Spleen (tissue), 11 donors: Measurements from ENCODE around the gene CPLX1. TPM values are rescaled to one million over a fixed set of nuclear protein-coding genes. Genes with fewer than 3 reads are reported as not detected.
A peak's percentile ranks its signal among the peaks of the same experiment; 100 is the strongest.

Source experiments
- DNase-seq: peaks from one replicate; pipeline ENCODE4 v3.0.0-alpha.2; 2020
- H3K27ac ChIP-seq, 8 donors: fragments of 200-600 bp; sonication (generic) in 7 of 8; 1 replicate in 4 of 8; 2 replicates in 4 of 8; pipeline versions ENCODE4 v1.5.0 to v1.8.0; 2016 to 2021; ENCODE audit warnings: inconsistent platforms in 4 of 8, mild to moderate bottlenecking in 4 of 8, moderate library complexity in 1 of 8
- H3K27me3 ChIP-seq, 7 donors: fragments of 200-600 bp; sonication (generic) in 6 of 7; replicated peaks in 1 of 7; 1 replicate in 4 of 7; 2 replicates in 3 of 7; pipeline versions ENCODE4 v1.5.0 to v1.8.0; 2016 to 2021; ENCODE audit warnings: inconsistent platforms in 3 of 7, mild to moderate bottlenecking in 1 of 7
- H3K36me3 ChIP-seq, 6 donors: fragments of 200-600 bp; sonication (generic) in 5 of 6; 1 replicate in 4 of 6; 2 replicates in 2 of 6; pipeline versions ENCODE4 v1.5.0 to v1.8.0; 2016 to 2021; ENCODE audit warnings: inconsistent platforms in 2 of 6
- H3K4me1 ChIP-seq, 6 donors: fragments of 200-600 bp; sonication (generic) in 5 of 6; 1 replicate in 3 of 6; 2 replicates in 3 of 6; pipeline versions ENCODE4 v1.5.0 to v1.8.0; 2016 to 2021; ENCODE audit warnings: inconsistent platforms in 3 of 6
- H3K4me3 ChIP-seq, 8 donors: fragments of 200-600 bp; sonication (generic) in 7 of 8; 1 replicate in 4 of 8; 2 replicates in 4 of 8; pipeline versions ENCODE4 v1.5.0 to v1.8.0; 2016 to 2021; ENCODE audit warnings: inconsistent platforms in 4 of 8, mild to moderate bottlenecking in 4 of 8, moderate library complexity in 2 of 8
- H3K9me3 ChIP-seq, 8 donors: fragments of 200-600 bp; sonication (generic) in 7 of 8; 1 replicate in 4 of 8; 2 replicates in 4 of 8; pipeline versions ENCODE4 v1.5.0 to v1.8.0; 2016 to 2021; ENCODE audit warnings: inconsistent platforms in 4 of 8
- POLR2A ChIP-seq, 3 donors: fragments of 450-650 bp; IDR thresholded peaks; one replicate each; pipeline ENCODE4 v1.5.1; 2017; ENCODE audit warnings: antibody characterized with exemption in 3 of 3, mild to moderate bottlenecking in 1 of 3
- POLR2AphosphoS5 ChIP-seq, 3 donors: sonication (generic); formaldehyde crosslinking; IDR thresholded peaks; one replicate each; pipeline ENCODE4 v1.5.1; 2017; ENCODE audit warnings: antibody characterized with exemption in 3 of 3
- WGBS, 5 donors: extraction: QIAGEN DNeasy Blood & Tissue Kit in 3 of 5; methylation state at CpG; one replicate each; pipeline versions ENCODE4 v1.1.5 to v1.1.7; 2013 to 2018; 5-methylcytosine and 5-hydroxymethylcytosine counted together
- intact Hi-C: fragments of 100-400 bp; cut with DNase I; formaldehyde crosslinking; loops from one replicate; pipeline ENCODE4 v1.15.0; 2023; ENCODE audit warnings: low total_unique reads
- polyA plus RNA-seq, 3 donors: library from polyadenylated mRNA; stranded (reverse); fragments of 200-250 nt; gene quantifications; one replicate each; pipeline ENCODE4 v1.2.1, GENCODE V29; 2013
- total RNA-seq, 7 donors: library from RNA; depleted of rRNA in 3 of 7; stranded (reverse); fragments of >200 nt in 3 of 7; fragmentation: NEBNext Ultra II Directional in 4 of 7; extraction: Animal tissue kit (Norgen Biotek cat#: 25700) in 4 of 7; gene quantifications; one replicate each; pipeline versions ENCODE4 v1.1.0 to v1.2.1, GENCODE V29; 2016 to 2021
- TF ChIP-seq, protein P1 (sequence below), 11 experiments: fragments of 200-600 bp in 7 of 11; fragments of 450-650 bp in 4 of 11; sonication (generic) in 4 of 11; IDR thresholded peaks in 8 of 11; conservative IDR thresholded peaks in 3 of 11; 1 replicate in 7 of 11; 2 replicates in 4 of 11; pipeline versions ENCODE4 v1.4.0 to v1.8.0; 2016 to 2021; ENCODE audit warnings: antibody characterized with exemption in 11 of 11, inconsistent platforms in 4 of 11, mild to moderate bottlenecking in 1 of 11
- donor health status: healthy with polysubstance abuse.
- donor health status: DM: no; HTN: no; CAD: no; lungs with moderate emphysema.
- donor health status: DM: no; HTN: no; CAD: no.
- donor health status: Bipolar disorder and iron deficiency.
- donor health status: healthy.
- donor health status: DM: no; HTN: no; CAD: no.
- donor health status: DM: yes; HTN: yes; CAD: no.

CPLX1 gene
- total and polyA plus RNA-seq, 10 donors = 1.3 to 20.7 (median 11.5) TPM

DNA sequence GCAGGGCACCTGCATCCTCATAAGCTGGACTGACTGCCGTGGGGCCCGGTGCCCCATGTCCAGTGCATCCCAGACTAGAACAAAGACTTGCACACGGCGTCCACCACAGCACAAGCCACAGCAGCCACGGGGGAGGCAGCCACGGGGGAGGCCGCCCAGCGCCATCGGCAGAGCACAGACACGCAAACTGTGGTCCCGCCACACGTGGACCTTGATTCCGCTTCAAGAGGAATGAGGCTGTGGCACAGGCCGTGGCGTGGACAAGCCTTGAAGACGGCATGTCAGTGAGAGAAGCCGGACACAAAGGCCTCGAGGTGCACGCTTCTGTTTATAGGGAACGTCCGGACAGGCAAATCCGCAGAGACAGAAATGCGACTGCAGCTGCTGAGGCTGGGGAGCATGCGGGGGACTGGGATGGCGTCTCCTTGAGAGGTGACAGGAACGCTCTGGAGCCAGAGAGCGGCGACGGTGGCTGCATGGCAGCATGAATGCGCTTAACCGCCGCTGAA is 10.1 kb upstream of the CPLX1 start:
- Histone ChIP-seq H3K4me3 (no peak overlapping the region), H3K9me3 (peaks cover 5 to 58% (median 41%) of the 10 kb centered on the region in 8 donors), H3K36me3 (no peaks in the 10 kb centered on the region), H3K27me3 (peaks cover 0 to 16% (median 0%) of the 10 kb centered on the region in 7 donors), H3K27ac (no peak overlapping the region), H3K4me1 (peaks cover 0 to 23% (median 8%) of the 10 kb centered on the region in 6 donors)
- peak; percentile 63 for DNase-seq
- WGBS, 5 donors = 91 to 96% (median 94%) methylated on average over 30 to 32 of the region's 32 CpGs
- TF ChIP-seq POLR2A (IDR thresholded peaks at IDR 0.05) = no peak
- TF ChIP-seq, protein P1, sequence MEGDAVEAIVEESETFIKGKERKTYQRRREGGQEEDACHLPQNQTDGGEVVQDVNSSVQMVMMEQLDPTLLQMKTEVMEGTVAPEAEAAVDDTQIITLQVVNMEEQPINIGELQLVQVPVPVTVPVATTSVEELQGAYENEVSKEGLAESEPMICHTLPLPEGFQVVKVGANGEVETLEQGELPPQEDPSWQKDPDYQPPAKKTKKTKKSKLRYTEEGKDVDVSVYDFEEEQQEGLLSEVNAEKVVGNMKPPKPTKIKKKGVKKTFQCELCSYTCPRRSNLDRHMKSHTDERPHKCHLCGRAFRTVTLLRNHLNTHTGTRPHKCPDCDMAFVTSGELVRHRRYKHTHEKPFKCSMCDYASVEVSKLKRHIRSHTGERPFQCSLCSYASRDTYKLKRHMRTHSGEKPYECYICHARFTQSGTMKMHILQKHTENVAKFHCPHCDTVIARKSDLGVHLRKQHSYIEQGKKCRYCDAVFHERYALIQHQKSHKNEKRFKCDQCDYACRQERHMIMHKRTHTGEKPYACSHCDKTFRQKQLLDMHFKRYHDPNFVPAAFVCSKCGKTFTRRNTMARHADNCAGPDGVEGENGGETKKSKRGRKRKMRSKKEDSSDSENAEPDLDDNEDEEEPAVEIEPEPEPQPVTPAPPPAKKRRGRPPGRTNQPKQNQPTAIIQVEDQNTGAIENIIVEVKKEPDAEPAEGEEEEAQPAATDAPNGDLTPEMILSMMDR (IDR thresholded peaks at IDR 0.05 in 8 of 11, conservative IDR thresholded peaks at IDR 0.05 in 3 of 11) = no peak
- no peak for TF ChIP-seq POLR2AphosphoS5 (IDR thresholded peaks at IDR 0.05)
- intact Hi-C loops = no loop called here

DNA sequence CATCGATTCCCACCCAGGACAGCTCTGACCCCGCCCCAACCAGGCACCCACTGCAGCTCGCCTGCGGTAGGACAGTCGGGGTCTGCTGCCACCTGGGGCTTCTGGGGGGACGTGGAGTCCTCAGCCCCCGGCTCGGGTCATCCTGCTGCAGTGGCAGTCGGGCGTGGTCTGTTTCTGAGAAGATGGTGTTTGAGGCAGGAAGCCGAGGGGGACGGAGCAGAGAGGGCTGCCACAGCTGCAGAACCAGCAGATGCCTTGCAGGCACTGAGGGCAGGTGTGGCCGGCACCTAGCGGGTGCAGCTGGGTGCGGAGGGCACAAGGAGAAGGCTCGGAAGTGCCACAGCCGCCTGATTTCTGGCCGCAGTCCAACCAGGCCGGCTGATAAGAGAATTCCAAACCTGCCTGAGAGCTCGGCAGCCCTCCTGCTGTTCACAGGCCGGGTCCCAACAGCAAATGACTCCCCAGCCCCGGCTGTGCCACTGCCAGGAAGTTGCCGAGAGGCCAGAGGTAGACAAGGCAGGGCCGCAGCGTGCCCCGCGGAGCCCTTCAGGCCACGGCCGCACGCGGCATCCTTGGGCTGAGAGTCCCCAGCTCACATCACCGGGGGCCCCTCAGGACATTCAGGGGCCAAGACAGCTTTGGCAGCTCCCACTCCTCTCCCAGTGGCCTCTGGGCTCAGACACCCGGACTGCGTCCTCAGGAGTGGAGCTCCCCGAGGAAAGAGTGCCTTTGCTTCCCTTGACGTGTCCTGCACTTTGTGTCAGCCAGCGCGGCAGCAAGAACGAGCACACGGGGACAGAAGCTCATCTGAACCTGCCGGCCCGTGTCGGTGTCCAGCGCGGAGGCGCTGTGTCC is 9.4 kb upstream of the CPLX1 start:
- Histone ChIP-seq H3K27ac (no peak overlapping the region), H3K36me3 (no peaks in the 10 kb centered on the region), H3K9me3 (peaks cover 5 to 57% (median 41%) of the 10 kb centered on the region in 8 donors), H3K4me3 (no peak overlapping the region), H3K27me3 (peaks cover 0 to 23% (median 0%) of the 10 kb centered on the region in 7 donors), H3K4me1 (peaks cover 0 to 23% (median 8%) of the 10 kb centered on the region in 6 donors)
- TF ChIP-seq, protein P1 (IDR thresholded peaks at IDR 0.05 in 8 of 11, conservative IDR thresholded peaks at IDR 0.05 in 3 of 11) = no peak
- TF ChIP-seq POLR2A (IDR thresholded peaks at IDR 0.05) (no peak), POLR2AphosphoS5 (IDR thresholded peaks at IDR 0.05) (no peak)
- intact Hi-C loops = no loop called here
- peak; percentile 72 for DNase-seq
- 81 to 89% (median 86%) methylated on average over 19 to 46 of the region's 46 CpGs for WGBS, 5 donors

DNA sequence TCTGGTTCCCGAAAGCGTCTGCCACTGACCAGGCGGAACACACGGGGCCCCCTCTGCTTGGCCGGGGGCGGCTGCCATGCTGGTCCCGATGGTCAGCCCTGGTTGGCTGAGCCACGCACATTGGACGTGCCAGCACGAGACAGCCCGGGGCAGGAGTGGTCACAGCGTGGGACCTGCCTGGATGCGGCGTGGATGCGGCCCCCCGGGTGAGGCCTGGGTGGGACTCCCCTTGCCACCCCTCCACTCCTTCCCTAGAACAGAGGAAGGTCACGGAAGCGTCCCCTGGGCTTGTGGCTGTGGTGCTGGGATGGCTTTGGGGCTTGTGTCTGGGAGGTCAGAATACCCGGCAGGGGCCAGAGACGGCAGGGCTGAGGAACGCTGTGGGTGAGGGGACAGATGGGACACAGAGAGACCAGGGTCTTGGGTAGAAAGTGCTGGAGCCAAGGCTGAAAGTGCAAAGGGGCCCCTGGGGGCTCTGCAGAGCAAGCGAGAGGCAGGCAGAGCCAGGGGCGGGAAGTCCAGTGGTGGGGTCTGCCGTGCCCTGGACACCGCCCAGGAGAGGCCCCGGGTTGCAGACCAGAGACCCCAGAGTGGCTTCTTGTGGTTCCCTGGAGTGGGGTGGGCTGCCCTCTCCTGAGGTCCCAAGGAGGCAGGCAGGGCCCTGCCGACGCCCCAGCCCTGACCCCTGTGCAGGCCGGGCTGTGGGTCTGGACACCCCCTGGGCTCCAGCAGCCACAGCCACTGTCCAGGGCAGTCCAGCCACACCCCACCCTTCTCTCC is 8.6 kb upstream of the CPLX1 start:
- DNase-seq = peak; percentile 56
- Histone ChIP-seq H3K4me1 (peaks cover 0 to 23% (median 8%) of the 10 kb centered on the region in 6 donors), H3K36me3 (no peaks in the 10 kb centered on the region), H3K27me3 (peaks cover 0 to 31% (median 0%) of the 10 kb centered on the region in 7 donors), H3K9me3 (peaks cover 5 to 55% (median 40%) of the 10 kb centered on the region in 8 donors), H3K4me3 (no peak overlapping the region), H3K27ac (no peak overlapping the region)
- WGBS, 5 donors = 84 to 90% (median 87%) methylated on average over 18 to 29 of the region's 29 CpGs
- TF ChIP-seq POLR2AphosphoS5 (IDR thresholded peaks at IDR 0.05) = no peak
- no peak for TF ChIP-seq POLR2A (IDR thresholded peaks at IDR 0.05)
- TF ChIP-seq, protein P1 (IDR thresholded peaks at IDR 0.05 in 8 of 11, conservative IDR thresholded peaks at IDR 0.05 in 3 of 11) = no peak
- intact Hi-C loops = no loop called here
